Rectal smooth muscle tissue (tissue), 1 donor: ENCODE data around the gene RBM18.
A peak's percentile ranks its signal among the peaks of the same experiment; 100 is the strongest.

Source experiments
- H3K27ac ChIP-seq: one replicate; pipeline ENCODE4 v1.7.0; 2013; ENCODE audit warnings: low read depth, low read length, inconsistent platforms
- H3K27me3 ChIP-seq: one replicate; pipeline ENCODE4 v1.7.0; 2013; ENCODE audit warnings: low read length; ENCODE audit not compliant: control insufficient read depth, insufficient read depth
- H3K36me3 ChIP-seq: one replicate; pipeline ENCODE4 v1.7.0; 2013; ENCODE audit warnings: low read length; ENCODE audit not compliant: control insufficient read depth, insufficient read depth
- H3K4me1 ChIP-seq: one replicate; pipeline ENCODE4 v1.7.0; 2013; ENCODE audit warnings: low read length; ENCODE audit not compliant: control insufficient read depth, insufficient read depth
- H3K4me3 ChIP-seq: one replicate; pipeline ENCODE4 v1.7.0; 2013; ENCODE audit warnings: low read length
- H3K9ac ChIP-seq: one replicate; pipeline ENCODE4 v1.7.0; 2013; ENCODE audit warnings: low read length

The RBM18 gene

DNA sequence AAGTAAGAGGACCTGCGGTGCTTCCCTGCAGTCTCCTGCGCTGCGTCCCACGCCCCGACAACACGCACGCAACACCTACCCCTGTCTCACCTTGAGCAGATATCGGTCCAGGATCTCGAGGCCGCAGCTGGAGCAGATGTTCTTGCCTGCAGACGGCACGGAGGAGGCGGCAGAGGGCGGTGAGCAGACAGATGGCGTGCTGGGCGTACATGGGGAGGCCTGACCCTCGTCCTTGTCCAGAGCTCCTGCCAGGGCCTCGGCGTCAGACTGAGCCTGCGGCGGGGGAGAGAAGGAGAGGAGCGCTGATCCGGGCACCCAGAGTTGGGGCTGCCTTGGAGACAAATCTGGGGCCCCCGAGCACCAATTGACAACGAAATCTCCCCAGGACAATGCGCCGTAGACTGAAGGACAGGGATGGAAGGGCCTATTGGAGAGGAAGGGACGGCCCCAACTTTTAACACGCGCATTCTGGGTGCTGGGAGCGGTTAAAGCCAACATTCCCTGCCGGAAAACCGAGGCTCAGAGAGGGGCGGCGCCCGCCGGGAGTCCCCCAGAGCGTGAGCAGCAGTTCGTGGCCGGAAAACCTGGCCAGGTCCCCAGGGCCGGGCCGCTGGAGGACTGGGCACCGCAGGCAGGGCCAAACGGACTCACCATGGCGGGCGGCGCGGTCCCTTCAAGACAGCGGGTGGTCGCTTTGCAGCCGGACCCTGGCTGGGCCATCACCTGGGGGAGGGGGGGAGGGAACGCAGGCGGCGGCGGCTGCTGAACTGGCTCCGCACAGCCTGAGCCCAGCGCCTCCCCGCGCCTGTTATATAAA lies 37.7 kb downstream of the RBM18 start:
- Histone ChIP-seq H3K27ac (no peak overlapping the region), H3K9ac (no peak overlapping the region), H3K27me3 (peaks cover 43% of the 10 kb centered on the region), H3K36me3 (no peaks in the 10 kb centered on the region), H3K4me1 (no peaks in the 10 kb centered on the region), H3K4me3 (no peak overlapping the region)

DNA sequence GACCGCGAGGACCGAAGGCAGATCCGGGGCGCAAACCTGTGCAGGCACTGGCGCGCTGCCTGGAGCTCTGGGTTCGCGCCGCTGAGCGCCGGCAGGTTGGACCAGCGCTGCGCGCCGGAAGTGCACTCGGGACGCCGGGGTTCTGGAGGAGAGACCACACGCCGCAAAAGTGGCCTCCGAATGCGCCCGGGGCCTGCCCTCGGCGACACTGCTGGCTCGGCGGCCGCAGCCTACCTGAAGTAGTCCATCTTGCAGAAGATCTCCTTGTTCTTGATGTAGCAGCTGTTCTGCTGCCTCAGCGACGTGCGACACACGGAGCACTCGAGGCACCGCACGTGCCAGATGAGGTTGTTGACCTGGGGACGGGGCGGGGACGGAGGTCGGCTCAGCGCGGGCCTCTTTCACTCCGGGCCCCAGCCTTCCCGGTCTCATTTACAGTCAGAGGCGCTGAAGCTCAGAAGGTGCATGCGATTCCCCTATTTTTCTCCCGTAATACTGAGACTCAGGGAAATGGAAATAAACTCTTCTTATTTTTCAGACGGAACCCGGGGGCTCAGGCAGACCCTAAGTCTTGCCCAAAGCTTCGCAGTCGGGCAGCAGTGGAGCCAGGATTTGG lies 38.4 kb downstream of the RBM18 start:
- Histone ChIP-seq H3K4me1 (no peaks in the 10 kb centered on the region), H3K27me3 (peaks cover 49% of the 10 kb centered on the region), H3K4me3 (peak overlapping the region; percentile 39), H3K9ac (no peak overlapping the region), H3K27ac (no peak overlapping the region), H3K36me3 (no peaks in the 10 kb centered on the region)

DNA sequence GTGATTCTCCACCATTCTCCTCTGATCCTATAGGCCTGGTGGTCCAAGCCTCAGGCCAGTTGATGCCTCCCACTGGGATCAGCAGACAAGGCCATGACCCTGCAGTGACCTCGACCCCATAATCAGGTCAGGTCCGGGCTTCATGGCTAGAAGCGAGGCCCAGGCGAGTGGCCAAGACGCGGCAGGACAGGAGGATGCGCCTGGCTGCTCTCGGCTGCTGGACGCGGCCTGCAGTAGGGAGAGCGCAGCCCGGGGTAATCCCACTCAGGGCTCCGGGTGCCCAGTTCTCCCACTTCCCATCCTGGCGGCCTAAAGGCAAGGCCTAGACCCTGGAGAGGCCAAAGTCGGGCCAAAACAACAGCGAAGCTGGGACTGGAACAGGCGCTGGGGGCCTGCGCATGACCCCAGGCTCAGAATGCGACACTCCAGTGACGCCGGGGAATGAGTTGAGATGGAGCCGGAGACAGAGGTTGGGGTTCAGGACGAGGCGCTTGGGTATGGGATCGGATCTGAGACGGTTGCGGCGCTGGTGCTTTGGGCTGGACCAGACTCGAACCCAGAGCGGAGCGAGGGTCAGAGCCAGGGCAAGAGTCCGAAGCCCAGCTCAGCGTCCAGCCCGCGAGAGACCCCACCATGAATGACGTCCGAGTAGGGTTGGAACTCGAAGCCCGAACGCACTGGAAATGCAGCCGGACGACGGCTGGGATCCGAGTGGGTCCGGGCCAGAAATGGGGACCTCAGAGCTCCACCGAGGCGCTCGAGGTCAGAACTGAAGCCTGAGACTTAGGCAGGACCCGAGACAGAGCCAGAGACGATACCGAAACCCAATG lies 39.1 kb downstream of the RBM18 start:
- Histone ChIP-seq H3K4me1 (no peaks in the 10 kb centered on the region), H3K9ac (no peak overlapping the region), H3K27me3 (peaks cover 56% of the 10 kb centered on the region), H3K27ac (no peak overlapping the region), H3K36me3 (no peaks in the 10 kb centered on the region), H3K4me3 (peak overlapping the region; percentile 39)

DNA sequence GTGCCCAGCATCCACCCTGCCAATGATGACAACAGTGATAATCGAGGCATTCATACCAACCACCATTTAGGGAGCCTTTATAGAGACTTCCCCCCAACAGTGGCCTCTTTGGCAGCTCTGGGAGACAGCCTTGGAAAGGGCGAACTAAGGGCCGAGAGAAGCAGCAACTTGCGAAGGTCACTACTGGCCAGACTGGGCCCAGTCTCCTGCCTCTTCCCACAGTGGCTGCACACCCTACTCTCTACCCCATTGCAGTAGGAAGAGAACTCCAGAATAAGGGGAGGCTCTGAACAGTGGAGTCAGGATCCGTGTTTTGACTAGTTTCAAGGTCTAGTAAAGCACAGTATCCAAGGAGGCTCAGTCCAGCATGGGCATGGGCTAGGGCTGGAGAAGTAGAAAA lies 41.2 kb downstream of the RBM18 start:
- Histone ChIP-seq H3K36me3 (no peaks in the 10 kb centered on the region), H3K4me3 (no peak overlapping the region), H3K9ac (no peak overlapping the region), H3K27ac (no peak overlapping the region), H3K27me3 (peaks cover 60% of the 10 kb centered on the region), H3K4me1 (peaks cover 3% of the 10 kb centered on the region)

DNA sequence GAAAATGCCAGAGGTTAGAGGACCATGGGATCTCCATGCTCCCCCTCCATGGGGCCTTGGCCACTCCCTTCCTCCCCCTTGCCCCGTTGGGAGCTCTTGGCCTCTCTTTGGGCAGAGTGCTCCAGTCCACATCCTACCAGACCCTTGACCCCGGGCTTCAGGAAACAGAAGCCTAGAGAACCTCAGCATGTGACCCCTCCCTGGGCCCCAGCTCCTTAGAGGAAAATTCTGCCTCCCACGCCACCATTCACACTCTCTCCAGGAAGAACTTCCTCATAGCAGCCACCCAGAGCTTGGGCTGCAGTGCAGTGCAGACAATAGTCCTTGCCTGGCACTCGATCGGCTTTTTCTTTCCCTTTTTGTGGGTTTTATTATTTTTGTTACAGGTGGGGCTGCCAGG lies 41.8 kb downstream of the RBM18 start:
- H3K4me1 ChIP-seq = peaks cover 3% of the 10 kb centered on the region
- no peak overlapping the region for H3K9ac ChIP-seq
- no peaks in the 10 kb centered on the region for H3K36me3 ChIP-seq
- peaks cover 66% of the 10 kb centered on the region for H3K27me3 ChIP-seq
- no peak overlapping the region for H3K4me3 ChIP-seq
- H3K27ac ChIP-seq = no peak overlapping the region

DNA sequence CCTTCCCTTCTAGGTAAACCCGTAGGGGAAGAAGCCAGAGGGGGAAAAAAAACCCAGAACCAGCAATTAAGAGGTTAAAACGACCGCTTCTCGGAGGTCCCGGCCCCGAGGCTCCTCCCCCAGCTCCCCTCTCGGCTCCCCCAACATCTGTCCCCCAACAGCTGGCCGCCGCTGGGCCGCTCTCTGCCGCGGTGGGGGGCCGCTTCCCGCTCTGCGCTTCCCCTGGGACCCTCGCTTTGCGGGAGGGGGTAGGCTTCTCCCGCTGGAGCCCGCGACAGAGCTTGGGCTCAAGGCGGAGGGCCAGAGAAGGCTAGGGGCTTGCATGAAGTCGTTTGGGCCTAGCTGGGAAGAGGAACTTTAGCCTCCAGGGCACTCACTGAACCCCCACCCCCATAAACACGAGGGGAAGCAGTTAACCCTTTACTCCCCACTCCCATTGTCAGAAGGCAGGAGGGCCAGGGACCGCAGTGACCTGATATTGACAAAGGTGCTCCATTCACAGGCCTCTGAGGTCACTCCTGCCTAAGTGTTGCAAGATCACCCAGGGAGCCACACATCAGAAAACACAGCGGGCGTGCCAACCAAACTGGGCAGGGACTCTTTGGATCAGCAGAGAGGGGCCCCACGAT lies 43.3 kb downstream of the RBM18 start:
- H3K4me3 ChIP-seq = no peak overlapping the region
- H3K4me1 ChIP-seq = peaks cover 3% of the 10 kb centered on the region
- H3K9ac ChIP-seq = no peak overlapping the region
- peaks cover 56% of the 10 kb centered on the region for H3K27me3 ChIP-seq
- H3K36me3 ChIP-seq = no peaks in the 10 kb centered on the region
- H3K27ac ChIP-seq = no peak overlapping the region

DNA sequence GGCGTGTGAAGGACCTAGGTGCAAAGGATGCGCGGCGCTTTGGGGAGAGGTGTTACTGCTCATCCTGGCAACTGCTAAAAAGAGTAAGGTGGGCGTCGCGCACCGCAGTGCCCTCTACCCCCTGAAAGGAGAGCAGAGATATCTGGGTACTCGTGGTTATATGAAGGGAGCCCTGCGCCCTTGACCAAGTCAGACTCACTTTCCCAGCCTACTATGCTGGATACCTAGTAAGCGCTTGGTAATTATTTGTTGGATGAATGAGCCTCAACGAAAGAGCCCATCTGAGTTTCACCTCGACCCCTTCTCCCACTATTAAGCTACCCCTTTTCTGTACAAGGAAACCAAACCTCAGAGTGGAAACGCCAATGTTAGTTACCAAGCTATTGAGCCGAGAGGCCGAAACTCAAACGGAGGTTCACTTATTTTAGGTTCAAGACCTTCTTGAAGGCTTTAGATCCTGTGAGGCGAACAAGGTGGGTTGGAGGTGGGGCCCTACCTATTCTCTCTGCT lies 43.9 kb downstream of the RBM18 start:
- Histone ChIP-seq H3K4me3 (no peak overlapping the region), H3K36me3 (no peaks in the 10 kb centered on the region), H3K27me3 (peaks cover 54% of the 10 kb centered on the region), H3K9ac (no peak overlapping the region), H3K27ac (no peak overlapping the region), H3K4me1 (peaks cover 3% of the 10 kb centered on the region)

DNA sequence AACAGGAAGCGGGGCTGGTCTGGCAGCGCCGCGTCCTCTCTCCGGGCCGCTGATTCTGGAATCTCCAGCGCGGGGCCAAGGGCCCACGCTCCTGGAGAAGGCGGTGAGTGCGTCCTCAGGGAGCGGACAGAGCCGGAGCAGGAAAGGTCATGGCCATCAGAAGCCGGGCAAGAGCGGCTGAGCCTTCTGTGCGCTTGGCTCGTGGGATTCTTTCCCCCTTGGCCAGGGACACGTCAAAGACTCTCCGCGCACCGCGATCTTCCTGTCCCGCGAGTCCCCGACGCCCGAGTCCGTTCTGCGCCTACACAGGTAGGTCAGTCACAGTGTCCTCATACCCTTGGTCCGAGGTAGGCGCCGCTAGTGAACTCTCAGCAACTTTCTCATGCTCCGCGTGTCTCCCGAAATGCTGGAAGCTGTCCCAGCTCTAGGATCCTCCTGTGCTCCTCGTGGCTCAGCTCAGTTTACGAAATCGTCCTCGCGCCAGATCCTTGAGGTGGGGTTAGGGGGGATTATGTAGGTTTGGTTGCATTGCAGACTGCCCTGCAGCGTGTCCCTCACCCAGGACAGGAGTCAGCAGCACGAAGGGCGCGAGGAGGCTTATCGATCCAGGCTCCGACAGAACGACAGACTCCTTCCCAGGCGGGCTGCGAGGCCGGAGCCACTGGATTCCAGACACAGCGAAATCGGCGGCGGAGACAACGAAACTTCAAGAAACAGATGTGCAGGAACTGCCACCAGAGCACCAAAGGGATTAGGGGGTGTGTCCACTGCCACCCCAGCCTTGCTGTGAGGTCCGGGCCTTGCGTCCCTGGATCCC lies 44.6 kb downstream of the RBM18 start:
- Histone ChIP-seq H3K9ac (no peak overlapping the region), H3K4me3 (peak overlapping the region; percentile 40), H3K27ac (no peak overlapping the region)

DNA sequence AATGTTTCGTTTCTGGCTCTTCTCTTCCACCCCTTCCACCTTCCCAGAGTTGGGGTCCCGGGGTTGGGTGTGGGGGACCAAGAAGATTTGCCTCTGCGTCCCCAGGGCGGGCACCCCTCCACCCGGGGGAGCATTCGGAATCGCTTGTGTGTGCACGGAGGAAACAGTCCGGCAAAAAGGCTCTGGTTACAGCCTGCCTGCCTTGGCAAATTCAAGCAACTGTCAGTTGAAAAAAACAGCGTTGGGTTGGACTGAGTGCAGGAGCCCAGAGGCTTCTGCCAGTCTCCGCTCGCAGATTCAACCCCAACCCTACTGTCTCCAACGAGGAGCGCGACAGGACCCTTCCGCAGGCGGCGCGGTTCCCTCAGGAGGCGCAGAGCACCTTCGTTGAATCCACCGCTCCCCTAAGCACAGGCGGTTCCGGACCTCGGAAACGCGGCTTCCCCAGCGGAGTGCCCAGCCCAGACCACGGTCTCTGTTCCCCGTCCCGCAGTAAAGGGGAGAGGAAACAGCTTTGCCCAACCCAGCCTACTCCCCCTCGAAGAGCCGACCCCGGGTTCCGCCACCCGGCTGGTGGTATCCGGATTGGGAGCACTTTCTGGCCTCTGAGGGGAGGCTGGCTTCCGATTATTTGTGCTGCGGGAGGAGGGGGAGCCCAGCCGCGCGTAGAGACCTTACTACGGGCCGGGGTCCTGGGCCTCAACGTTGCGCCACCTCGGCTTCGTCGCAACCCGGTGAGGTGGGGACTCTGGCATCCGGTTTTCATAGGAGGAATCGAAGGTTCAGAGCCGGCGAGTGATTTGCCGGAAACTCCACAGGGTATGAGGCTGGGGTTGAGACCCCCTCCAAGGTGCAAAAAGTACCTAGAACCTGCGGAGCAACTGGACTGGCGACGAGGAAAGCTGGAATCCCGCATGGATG lies 45.4 kb downstream of the RBM18 start:
- Histone ChIP-seq H3K4me1 (peaks cover 3% of the 10 kb centered on the region), H3K27me3 (peaks cover 52% of the 10 kb centered on the region), H3K27ac (no peak overlapping the region), H3K9ac (no peak overlapping the region), H3K4me3 (peak overlapping the region; percentile 40), H3K36me3 (no peaks in the 10 kb centered on the region)

More for the DNA sequence above, 44.6 kb downstream of the RBM18 start:
- Histone ChIP-seq H3K4me1 (peaks cover 3% of the 10 kb centered on the region), H3K36me3 (no peaks in the 10 kb centered on the region), H3K27me3 (peaks cover 56% of the 10 kb centered on the region)

DNA sequence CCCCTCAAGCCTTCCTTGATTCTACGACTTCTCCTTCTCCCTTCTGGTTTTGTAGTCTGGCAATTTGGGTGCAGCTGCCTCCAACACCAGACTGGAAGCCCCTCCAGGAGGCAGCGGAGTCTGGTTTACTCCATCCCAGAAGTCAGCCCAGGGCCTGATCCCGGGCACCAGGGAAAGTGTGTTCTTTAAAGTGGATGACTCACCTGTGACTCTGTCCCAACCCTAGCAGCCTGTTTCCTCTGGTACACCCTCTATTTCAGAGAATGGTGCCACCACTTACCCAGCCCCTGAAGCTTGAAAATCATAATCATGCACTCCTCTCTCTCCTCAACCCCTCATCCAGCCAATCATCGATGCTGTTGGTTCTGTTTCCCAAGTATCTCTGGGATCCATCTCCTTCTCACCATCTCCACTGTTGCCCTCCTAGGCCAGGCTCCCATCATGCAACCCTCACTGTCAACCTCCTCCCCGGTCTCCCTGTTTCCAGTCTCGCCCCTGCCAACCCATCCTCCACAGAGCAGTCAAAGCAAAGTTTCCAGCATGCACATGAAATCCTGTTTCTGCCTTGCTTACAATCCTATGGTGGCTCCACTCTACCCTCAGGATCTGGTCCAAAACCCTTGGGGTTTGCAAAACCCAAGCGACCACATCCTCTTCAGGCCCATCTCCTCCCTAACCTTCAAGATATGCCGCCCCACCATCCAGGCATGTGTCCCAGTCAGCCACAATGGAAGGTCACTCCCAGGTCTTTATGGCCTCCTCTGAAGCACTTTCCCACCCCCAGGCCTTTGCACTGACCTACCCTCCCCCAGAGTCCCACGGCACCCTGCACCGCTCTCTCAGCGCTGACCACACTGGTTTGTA lies 46.3 kb downstream of the RBM18 start:
- Histone ChIP-seq H3K4me1 (peaks cover 3% of the 10 kb centered on the region), H3K27ac (no peak overlapping the region), H3K27me3 (peaks cover 56% of the 10 kb centered on the region), H3K9ac (no peak overlapping the region), H3K4me3 (no peak overlapping the region), H3K36me3 (no peaks in the 10 kb centered on the region)
